Measurements from ENCODE around the gene COL23A1.

- TF ChIP-seq EZH2 (IDR thresholded peaks at IDR 0.05; ENCODE audit: borderline replicate concordance, insufficient read depth, low read depth, low read length, poor library complexity, severe bottlenecking) (no peak), CTCF (IDR thresholded peaks at IDR 0.05) (no peak)
Observed at GRCh38 chr5:178202541-178202940, 387.7 kb downstream of the COL23A1 start.

All from B cell (primary cell).